Glomerular endothelial cell (primary cell): ENCODE results near the gene HOXA6. TPM values are rescaled to one million over a fixed set of nuclear protein-coding genes. Genes with fewer than 3 reads are reported as not detected.

Experiments
- DNase-seq: peaks from one replicate; pipeline ENCODE4 v3.0.0-alpha.2; 2011; ENCODE audit warnings: low read depth, low spot score; ENCODE audit errors: extremely low read depth
- total RNA-seq: library from RNA; depleted of rRNA; stranded (reverse); fragments of >200 nt; gene quantifications from 2 replicates; pipeline ENCODE4 v1.2.3, GENCODE V29; 2015

The HOXA6 gene
- total RNA-seq, 1 donor from 2014 or later, result 3.9 TPM

GRCh38 chr7:27112955-27113949 lies 34.3 kb downstream of the HOXA6 start:
- DNase-seq, result no peak

- no peak for DNase-seq
Observed at GRCh38 chr7:27112361-27112760, 35.2 kb downstream of the HOXA6 start.

- DNase-seq, result no peak
Observed at GRCh38 chr7:27111751-27112277, 35.8 kb downstream of the HOXA6 start.

GRCh38 chr7:27111042-27111750 lies 36.4 kb downstream of the HOXA6 start:
- DNase-seq, result no peak

- DNase-seq, result no peak
Observed at GRCh38 chr7:27110186-27111031, 37.2 kb downstream of the HOXA6 start.

- DNase-seq, result no peak
Observed at GRCh38 chr7:27109466-27110185, 37.9 kb downstream of the HOXA6 start.

GRCh38 chr7:27108390-27109127 lies 39.0 kb downstream of the HOXA6 start:
- DNase-seq, result no peak

- DNase-seq, result no peak
Observed at GRCh38 chr7:27107391-27108381, 39.9 kb downstream of the HOXA6 start.

GRCh38 chr7:27106901-27107240 lies 40.7 kb downstream of the HOXA6 start:
- no peak for DNase-seq

- no peak for DNase-seq
Observed at GRCh38 chr7:27106181-27106900, 41.2 kb downstream of the HOXA6 start.

GRCh38 chr7:27105301-27106031 lies 42.1 kb downstream of the HOXA6 start:
- no peak for DNase-seq

GRCh38 chr7:27104341-27105058 lies 43.1 kb downstream of the HOXA6 start:
- DNase-seq, result no peak

GRCh38 chr7:27103489-27104226 lies 43.9 kb downstream of the HOXA6 start:
- DNase-seq, result no peak

- no peak for DNase-seq
Observed at GRCh38 chr7:27102581-27103442, 44.8 kb downstream of the HOXA6 start, which contains the start of gene HOXA2. TSS of gene HOXA2 (minus strand) at chr7:27102683. CDS start at chr7:27102500, 183 bp downstream.
